GM12874 (cell line): Measurements from ENCODE around the gene IFNA17.

ENCODE experiments used
- TF ChIP-seq, protein P1 (sequence below): IDR thresholded peaks from 2 replicates; pipeline ENCODE4 v1.5.1; 2011; ENCODE audit warnings: low read depth, mild to moderate bottlenecking, control low read depth, low read length, moderate library complexity; ENCODE audit not compliant: insufficient read depth

The IFNA17 gene

DNA sequence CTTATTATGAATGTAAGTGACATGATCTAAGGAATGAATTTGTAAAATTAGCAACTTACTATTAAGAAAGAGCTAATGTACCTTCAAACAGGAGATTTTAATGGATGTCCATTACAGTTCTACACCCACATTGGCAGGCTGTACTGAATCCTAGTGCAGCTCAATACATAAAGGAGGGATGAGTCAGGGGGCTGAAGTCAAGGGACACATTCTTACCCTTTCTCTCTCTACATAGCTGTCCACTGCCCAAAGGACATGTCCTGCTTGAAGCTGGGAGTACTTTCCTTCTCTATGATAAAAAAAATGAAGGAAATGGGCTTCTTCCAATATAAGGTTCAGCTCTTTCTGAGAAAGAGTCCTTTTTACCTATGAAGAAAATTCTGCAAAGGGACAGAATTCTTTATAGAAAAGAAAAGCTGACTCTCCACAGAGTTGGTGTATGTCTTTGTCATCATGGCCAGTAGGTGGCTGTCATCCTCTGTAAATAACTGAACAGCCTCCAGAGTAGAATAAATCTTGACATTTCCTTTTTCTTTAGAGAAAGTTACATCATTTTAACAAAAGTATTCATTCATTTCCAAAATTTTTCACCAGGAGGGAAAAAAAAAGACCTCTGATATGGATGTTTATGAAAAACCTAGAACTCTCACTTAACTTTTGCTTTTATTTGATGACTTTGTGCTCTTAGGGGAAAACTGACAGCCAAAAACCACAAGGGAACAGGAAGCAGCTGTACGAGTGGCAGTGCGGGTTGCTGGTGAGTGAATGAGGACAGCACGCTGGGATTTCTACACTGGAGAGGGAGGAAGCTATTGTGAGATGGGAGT, 24.9 kb upstream of the IFNA17 start:
- TF ChIP-seq, protein P1, sequence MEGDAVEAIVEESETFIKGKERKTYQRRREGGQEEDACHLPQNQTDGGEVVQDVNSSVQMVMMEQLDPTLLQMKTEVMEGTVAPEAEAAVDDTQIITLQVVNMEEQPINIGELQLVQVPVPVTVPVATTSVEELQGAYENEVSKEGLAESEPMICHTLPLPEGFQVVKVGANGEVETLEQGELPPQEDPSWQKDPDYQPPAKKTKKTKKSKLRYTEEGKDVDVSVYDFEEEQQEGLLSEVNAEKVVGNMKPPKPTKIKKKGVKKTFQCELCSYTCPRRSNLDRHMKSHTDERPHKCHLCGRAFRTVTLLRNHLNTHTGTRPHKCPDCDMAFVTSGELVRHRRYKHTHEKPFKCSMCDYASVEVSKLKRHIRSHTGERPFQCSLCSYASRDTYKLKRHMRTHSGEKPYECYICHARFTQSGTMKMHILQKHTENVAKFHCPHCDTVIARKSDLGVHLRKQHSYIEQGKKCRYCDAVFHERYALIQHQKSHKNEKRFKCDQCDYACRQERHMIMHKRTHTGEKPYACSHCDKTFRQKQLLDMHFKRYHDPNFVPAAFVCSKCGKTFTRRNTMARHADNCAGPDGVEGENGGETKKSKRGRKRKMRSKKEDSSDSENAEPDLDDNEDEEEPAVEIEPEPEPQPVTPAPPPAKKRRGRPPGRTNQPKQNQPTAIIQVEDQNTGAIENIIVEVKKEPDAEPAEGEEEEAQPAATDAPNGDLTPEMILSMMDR = peak; percentile 52; the same call in 1 of the 2 replicates

DNA sequence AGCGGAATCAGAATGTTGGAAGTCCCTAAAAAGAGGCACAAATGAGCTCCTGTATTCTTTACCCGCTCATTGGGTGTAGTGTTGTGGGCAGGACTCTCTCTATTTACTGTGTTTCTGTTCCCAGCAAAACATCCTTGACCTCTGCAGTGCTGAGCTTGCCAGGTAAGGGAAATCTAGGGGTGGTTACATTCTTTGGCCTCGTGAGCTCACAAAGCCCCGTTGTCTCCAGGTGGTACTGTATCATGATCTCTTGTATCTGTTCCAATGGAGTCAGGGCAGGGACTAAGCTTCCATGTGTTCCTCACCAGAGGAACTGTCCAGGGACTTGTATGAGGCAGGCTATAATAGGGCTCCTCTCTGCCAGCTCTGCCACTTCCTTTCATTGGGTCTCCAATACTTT, 23.6 kb upstream of the IFNA17 start:
- TF ChIP-seq, protein P1 = no peak

DNA sequence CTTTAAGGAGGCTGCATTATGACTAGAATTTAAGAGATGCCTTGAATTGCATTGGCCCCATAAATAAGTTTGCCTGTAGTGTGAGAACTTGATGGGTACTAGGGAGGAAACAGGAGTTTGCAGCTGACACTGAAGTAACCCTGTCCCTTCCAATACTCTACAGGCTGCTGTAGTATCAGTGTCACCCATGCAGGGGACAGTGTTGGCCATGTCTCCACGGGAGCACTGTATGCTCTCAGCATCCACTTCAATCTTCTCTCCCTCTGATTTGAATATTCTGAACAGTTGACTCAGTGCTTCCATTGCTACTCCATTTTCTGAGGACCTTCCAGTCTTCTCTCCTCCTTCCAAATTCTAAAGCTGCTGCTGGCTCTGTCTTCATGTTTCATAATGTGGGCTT, 23.2 kb upstream of the IFNA17 start:
- TF ChIP-seq, protein P1 = no peak

DNA sequence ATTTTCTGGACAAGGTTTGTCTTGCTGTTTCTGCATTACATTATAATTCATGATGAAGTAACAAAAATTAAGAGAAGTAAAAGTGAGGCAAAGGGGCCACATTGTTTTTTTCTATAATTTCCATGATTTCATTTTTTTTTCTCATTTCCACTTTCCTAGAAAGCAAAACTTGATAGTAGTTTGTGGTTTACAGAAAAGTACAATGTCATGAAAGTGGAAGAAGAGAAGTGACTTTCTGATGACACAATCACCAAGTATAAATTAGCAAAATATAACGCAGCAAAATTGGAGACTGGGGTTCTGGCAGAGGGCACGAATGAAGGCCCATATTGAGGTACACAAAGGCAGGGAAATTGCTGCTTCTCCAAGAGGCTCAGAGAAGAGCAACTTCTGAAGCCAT, 16.8 kb upstream of the IFNA17 start:
- TF ChIP-seq, protein P1 = no peak

DNA sequence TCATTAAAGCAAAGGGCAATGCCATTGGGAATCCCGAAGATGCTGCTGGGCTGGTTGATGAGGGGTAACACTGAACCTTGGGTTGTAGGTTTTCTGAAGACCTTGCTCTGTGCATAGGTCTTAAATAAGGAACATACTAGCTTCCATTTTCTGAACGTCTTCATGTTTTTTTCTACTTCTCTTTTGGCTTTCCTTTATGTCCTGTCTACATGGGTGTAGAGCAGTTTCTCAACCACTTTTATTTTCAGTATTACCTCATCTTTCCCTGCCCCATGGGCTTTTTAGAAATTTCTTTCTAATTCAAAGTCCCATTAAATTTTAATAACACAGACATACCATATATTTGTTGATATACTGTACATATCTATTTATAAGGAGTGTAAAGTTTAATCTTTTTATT, 11.9 kb upstream of the IFNA17 start, which contains the start of gene IFNA14:
Gene IFNA14, minus strand, starts transcription at position 95 of the 400 bp plus-strand sequence. Its CDS starts 70 bp downstream, at position 25.
- TF ChIP-seq, protein P1 = no peak

DNA sequence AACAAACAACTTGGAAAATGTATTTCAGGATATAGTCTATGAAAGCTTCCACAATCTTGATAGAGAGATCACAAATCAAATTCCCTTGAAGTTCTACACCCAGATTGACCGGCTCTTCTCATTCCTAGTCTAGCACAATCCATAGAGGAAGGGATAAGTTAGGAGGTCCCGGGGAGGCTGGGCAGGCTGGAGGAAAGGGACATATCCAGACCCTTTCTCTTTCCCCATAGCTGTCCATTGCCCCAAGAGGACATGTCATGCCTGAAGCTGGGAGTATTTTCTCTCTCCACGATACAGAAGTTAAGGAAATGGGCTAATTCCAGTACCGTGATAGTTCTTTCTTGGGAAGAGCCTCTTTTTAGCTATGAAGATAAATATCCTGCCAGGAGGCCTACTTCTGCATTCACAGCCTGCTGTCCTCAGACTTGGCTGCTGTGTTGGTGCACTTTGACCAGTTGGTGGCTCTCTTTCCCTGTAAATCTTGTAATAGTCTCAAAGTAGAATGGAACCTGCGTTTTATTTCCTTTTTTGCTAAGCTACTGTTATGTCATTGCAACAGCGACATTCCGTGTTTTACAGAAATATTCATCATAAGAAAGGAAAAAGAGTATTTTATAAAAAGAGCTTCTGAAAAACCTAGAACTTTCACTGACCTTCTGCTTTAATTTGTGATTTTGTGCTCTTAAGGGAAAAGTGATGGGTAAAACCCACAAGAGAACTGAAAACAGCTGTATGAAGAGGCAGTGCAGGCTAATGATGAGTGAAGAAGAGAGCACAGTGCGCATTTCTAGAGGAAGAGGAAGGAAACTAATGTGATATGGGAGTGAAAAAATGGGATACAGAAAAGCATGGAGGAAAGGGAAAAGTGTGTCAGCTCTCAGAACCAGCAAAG, 7.7 kb upstream of the IFNA17 start:
- TF ChIP-seq, protein P1 = peak; percentile 57

DNA sequence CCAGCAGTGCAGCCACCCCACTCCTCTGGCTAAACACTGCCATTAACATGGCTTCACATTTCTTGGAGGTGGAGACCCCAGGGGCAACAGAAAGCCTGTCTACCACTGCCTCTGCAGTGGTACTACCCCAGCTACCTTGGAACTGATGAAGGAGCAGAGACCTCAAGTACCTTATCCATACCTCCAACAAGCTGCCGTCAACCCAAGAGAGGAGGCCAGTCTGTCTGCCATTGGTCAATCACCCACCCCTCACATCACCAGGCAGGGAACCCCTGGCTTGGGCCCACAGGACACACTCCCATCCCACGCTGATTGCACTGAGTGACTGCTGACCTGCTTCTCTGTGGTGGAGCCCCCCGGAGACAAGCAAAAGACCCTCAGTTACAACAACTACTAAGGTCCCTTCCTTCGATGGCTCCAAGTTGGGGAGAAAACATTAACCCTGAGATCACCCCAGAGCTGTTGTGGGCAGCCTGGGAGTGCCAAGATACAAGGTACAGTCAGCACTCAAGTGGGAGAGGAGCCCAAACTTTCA, 6.2 kb upstream of the IFNA17 start:
- TF ChIP-seq, protein P1 = no peak
